Stimulated activated CD4-positive, alpha-beta T cell treated with anti-CD3 and anti-CD28 coated beads, Interleukin-15, amount 100 ng/mL, for 48 hours (primary cell): ENCODE data around the gene CCDC149.

Source experiments
- DNase-seq, 2 donors: peaks; one replicate each; pipeline ENCODE4 v3.0.0-alpha.2; 2020; ENCODE audit warnings: low read depth in 2 of 2

Gene CCDC149

GRCh38 chr4:24802648-24803047, 110.2 kb downstream of the CCDC149 start:
- no peak for DNase-seq

GRCh38 chr4:24801136-24801855, 111.5 kb downstream of the CCDC149 start:
- DNase-seq, result no peak

GRCh38 chr4:24800325-24800895, 112.4 kb downstream of the CCDC149 start:
- no peak for DNase-seq

GRCh38 chr4:24799544-24800324, 113.1 kb downstream of the CCDC149 start:
- no peak for DNase-seq

GRCh38 chr4:24799196-24799543, 113.7 kb downstream of the CCDC149 start:
- no peak for DNase-seq

GRCh38 chr4:24798036-24798610, 114.7 kb downstream of the CCDC149 start:
- DNase-seq, result no peak

- no peak for DNase-seq
Measured at GRCh38 chr4:24796620-24797019, 116.2 kb downstream of the CCDC149 start.

GRCh38 chr4:24795666-24796381, 117.0 kb downstream of the CCDC149 start:
- no peak for DNase-seq

- no peak for DNase-seq
Measured at GRCh38 chr4:24794916-24795665, 117.8 kb downstream of the CCDC149 start, which contains the start of gene SOD3. Gene SOD3 (plus strand): TSS chr4:24795573. CDS start chr4:24799522, 3,949 bp downstream.

GRCh38 chr4:24794480-24794879, 118.4 kb downstream of the CCDC149 start:
- no peak for DNase-seq

GRCh38 chr4:24794051-24794450, 118.8 kb downstream of the CCDC149 start:
- DNase-seq, result no peak

GRCh38 chr4:24793219-24794005, 119.4 kb downstream of the CCDC149 start:
- no peak for DNase-seq

GRCh38 chr4:24792552-24792951, 120.3 kb downstream of the CCDC149 start:
- no peak for DNase-seq

GRCh38 chr4:24791043-24791442, 121.8 kb downstream of the CCDC149 start:
- DNase-seq, result no peak

- DNase-seq, result no peak
Measured at GRCh38 chr4:24783506-24783905, 129.3 kb downstream of the CCDC149 start.

- DNase-seq, result no peak
Measured at GRCh38 chr4:24781999-24782745, 130.7 kb downstream of the CCDC149 start.

- no peak for DNase-seq
Measured at GRCh38 chr4:24780936-24781495, 131.8 kb downstream of the CCDC149 start.

- DNase-seq, result no peak
Measured at GRCh38 chr4:24778464-24779225, 134.2 kb downstream of the CCDC149 start.
